NCI-H2227 treated with DMSO at 0.1 percent for 48 hours (cell line): ENCODE data around the gene HSPB6.
A peak's percentile ranks its signal among the peaks of the same experiment; 100 is the strongest.
"Not testable (repeated sequence)": the region's sequence is repeated elsewhere in the genome, so short reads cannot be mapped to it uniquely, and the experiment has no call there.

Source experiments
- DNase-seq: peaks from one replicate; lab custom pipeline; 2025; lab: John Stamatoyannopoulos, UW

The HSPB6 gene

GRCh38 chr19:35786299-35787160 lies 29.7 kb upstream of the HSPB6 start:
- DNase-seq, result no peak

- no peak for DNase-seq
Observed at GRCh38 chr19:35785339-35785627, 28.5 kb upstream of the HSPB6 start.

- no peak for DNase-seq
Observed at GRCh38 chr19:35784503-35785338, 27.9 kb upstream of the HSPB6 start.

GRCh38 chr19:35783469-35784434 lies 26.9 kb upstream of the HSPB6 start:
- no peak for DNase-seq

- no peak for DNase-seq
Observed at GRCh38 chr19:35782589-35782988, 25.8 kb upstream of the HSPB6 start.

- no peak for DNase-seq
Observed at GRCh38 chr19:35781650-35782049, 24.8 kb upstream of the HSPB6 start.

- no peak for DNase-seq
Observed at GRCh38 chr19:35780717-35781116, 23.9 kb upstream of the HSPB6 start.

- DNase-seq, result no peak
Observed at GRCh38 chr19:35780058-35780457, 23.2 kb upstream of the HSPB6 start.

GRCh38 chr19:35779033-35779432 lies 22.2 kb upstream of the HSPB6 start:
- DNase-seq, result no peak

- DNase-seq, result no peak
Observed at GRCh38 chr19:35777961-35778360, 21.1 kb upstream of the HSPB6 start.

- peak; percentile 51 for DNase-seq
Observed at GRCh38 chr19:35777086-35777841, 20.4 kb upstream of the HSPB6 start.

- peak; percentile 76 for DNase-seq
Observed at GRCh38 chr19:35776102-35776788, 19.4 kb upstream of the HSPB6 start.

- DNase-seq, result peak; percentile 100
Observed at GRCh38 chr19:35775298-35776101, 18.7 kb upstream of the HSPB6 start, which contains the start of gene ARHGAP33. ARHGAP33 (plus strand) TSS chr19:35775564; CDS start chr19:35775659, 95 bp downstream.

- no peak for DNase-seq
Observed at GRCh38 chr19:35775046-35775297, 18.1 kb upstream of the HSPB6 start.

- DNase-seq, result peak; percentile 71
Observed at GRCh38 chr19:35774274-35775045, 17.6 kb upstream of the HSPB6 start.

GRCh38 chr19:35773020-35773806 lies 16.4 kb upstream of the HSPB6 start:
- peak; percentile 53 for DNase-seq

GRCh38 chr19:35772362-35772761 lies 15.5 kb upstream of the HSPB6 start:
- DNase-seq, result not testable (repeated sequence)

- DNase-seq, result no peak
Observed at GRCh38 chr19:35768082-35768421, 11.2 kb upstream of the HSPB6 start.
